Measurements from ENCODE around the gene SLC7A6.

SLC7A6 gene

DNA sequence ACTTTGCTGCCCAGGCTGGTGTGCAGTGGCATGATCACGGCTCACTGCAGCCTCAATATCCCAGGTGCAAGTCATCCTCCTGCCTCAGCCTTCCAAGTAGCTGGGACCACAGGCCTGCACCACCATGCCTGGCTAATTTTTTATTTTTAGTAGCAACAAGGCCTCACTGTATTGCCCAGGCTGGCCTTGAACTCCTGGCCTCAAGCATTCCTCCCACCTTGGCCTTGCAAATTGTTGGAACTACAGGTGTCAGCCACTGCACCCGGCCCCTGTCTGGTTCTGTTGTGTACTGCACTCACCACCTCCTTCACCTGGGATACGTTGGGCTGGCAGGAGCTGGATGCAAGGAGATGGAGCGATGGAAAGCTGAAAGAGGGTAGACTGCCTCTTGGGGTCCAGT is 10.6 kb upstream of the SLC7A6 start:
- in situ Hi-C loops (cut with MboI; ENCODE audit: low sequenced_read_pairs): no loop called here

DNA sequence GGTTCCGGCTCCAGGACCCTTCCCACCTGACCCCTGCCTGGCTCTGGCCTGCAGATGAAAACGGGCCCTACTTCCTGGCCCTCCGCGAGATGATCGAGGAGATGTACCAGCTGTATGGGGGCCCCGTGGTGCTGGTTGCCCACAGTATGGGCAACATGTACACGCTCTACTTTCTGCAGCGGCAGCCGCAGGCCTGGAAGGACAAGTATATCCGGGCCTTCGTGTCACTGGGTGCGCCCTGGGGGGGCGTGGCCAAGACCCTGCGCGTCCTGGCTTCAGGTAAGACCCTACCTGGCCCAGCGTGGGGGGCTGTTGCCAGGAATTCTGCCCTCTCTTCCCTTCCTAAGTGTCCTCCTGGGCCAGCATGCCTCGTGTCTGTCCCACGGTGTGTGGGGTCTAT is 8.6 kb upstream of the SLC7A6 start:
- in situ Hi-C loops (cut with MboI; ENCODE audit: low sequenced_read_pairs): no loop called here

DNA sequence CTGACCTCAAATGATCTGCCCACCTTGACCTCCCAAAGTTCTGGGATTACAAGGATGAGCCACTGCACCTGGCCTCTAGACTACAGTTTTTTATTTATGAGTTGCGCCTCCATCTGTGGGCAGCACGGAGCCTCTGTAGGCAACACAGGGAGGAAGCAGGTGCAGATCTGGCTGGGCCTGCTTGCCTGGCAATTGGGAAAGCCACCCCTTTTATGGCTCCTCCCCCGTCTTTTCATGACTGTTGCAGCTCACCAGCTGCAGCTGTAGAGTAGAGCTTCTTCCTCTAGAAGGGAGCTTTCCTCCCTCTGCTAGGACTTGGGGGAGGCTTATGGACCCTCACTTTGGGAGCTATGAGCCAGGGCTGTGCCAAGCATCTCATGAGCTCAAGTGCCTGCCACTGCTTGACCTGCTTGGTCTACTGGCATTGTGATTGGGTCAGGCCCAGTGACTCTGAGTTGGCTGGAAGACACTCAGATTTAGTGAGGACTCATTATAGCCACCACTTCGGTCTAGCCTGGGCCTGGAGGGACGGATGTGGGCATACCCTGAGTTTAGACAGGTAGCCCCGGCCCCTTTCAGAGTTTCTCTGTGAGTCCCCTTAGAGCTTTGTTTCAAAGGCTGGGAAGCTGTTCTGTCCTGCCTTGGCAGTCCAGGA is 6.9 kb upstream of the SLC7A6 start:
- in situ Hi-C loops (cut with MboI; ENCODE audit: low sequenced_read_pairs): no loop called here

DNA sequence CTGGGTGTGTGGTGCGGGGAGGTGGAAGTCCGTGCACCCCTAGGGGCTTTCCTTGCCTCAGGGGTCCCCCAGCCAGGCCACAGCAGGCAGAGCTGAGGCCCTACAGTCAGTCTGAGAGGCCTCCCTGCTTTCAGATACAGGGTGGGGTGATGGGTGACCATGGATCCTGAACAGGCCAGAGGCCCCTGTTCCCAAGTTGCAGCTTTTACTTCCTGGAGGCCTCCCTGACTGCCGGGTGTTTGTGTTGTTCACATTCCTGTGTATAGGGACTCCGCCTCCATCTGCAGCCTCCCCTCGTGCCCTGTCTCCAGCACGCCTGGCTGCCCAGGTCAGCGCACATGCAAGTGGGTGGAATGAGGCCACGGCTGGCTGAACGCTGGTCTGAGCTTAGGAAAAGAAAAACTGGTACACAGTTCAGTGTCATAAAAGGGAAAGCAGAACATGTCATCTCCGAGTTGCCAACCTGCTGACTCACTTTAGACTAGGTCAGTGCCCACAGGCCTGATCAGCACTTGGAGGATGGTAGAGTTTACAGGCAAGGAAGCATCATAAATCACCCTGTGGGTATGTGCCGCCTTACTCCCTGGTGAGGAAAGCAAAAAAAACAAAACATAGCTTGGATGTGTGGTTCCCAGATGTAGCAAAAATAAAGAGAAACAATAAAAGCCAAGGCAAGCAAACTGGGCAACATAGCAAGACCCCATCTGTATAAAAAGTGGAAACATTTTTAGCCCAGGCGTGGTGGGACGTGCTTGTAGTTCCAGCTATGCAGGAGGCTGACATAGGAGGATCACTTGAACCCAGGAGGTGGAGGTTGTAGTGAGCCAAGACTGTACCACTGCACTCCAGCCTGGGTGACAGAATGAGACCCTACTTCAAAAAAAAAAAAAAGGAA is 6.2 kb upstream of the SLC7A6 start:
- in situ Hi-C loops (cut with MboI; ENCODE audit: low sequenced_read_pairs): no loop called here

DNA sequence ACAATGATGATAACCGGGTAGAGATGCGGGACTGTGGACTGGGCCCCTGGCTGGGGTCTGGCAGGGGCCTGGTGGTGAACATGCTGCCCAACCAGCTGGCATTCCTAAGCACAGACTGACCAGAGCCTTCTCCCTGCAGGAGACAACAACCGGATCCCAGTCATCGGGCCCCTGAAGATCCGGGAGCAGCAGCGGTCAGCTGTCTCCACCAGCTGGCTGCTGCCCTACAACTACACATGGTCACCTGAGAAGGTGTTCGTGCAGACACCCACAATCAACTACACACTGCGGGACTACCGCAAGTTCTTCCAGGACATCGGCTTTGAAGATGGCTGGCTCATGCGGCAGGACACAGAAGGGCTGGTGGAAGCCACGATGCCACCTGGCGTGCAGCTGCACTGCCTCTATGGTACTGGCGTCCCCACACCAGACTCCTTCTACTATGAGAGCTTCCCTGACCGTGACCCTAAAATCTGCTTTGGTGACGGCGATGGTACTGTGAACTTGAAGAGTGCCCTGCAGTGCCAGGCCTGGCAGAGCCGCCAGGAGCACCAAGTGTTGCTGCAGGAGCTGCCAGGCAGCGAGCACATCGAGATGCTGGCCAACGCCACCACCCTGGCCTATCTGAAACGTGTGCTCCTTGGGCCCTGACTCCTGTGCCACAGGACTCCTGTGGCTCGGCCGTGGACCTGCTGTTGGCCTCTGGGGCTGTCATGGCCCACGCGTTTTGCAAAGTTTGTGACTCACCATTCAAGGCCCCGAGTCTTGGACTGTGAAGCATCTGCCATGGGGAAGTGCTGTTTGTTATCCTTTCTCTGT is 5.1 kb upstream of the SLC7A6 start:
- in situ Hi-C loops (cut with MboI; ENCODE audit: low sequenced_read_pairs): no loop called here

DNA sequence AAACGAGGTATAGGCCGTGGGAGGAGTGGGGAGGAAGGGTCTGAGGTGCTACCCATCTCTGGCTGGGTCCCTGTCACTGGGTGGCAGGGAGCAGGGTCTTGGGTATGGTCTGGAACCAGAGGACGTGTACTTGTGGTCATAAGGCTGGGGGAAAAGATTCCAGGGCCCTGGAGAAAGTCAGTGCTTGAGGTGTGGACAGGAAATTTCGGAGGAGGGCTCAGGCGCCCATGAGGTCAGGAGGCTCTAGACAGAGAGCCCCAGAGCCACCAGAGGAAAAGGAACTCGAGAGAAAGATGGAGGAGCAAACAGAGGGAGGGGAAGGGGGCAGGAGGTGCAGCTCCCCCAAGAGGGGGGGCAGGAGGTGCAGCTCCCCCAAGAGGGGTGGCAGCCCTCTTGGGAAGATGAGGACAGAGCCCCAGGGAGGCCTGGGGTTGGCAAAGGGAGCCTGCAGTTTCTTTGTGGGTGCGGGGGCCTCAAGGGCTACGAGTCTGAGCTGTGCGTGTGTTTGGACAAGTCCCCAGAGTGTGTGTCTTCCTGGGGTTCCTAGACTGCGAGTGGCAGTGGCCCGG is 683 bp upstream of the SLC7A6 start:
- in situ Hi-C loops (cut with MboI; ENCODE audit: low sequenced_read_pairs): no loop called here

DNA sequence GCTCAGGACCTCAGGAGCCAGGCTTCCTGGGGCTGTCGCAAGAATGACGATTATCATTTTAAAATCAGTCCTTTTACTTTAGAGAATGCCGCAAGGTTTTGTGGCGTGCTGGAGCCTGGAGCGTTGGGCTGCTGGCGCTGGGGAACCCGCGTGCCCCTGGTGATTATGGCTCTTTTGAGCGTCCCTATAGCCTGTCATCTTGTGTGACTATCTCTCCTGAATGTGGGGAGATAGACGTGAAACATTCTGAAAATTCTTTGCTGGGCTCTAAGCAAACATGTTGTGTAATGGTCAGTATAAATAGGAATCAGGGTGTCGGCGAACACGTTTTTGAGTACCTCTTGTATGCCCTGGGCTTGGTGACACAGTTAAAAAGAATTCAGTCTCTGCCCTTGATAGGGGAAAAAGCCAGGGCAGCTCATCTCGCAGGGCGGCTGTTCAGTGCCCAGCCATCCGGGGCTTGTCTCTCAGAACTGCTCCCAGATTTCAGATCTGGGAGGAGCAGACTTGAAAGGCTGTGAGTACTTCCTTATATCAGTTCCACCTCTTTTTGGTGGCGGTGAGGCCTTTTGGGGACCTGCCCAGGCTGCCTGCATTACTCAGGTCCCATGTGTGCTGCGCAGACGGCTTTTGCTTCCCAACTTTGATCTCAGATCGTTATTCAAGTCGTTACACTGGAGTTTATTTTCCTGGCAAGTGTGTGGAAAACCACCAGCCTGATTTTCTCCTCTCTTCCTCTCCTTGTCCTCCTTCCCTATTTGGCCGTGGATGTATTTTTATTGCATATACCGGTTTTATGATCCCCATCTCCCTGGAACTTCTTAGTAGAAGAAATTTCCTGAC is 973 bp downstream of the SLC7A6 start:
- in situ Hi-C loops (cut with MboI; ENCODE audit: low sequenced_read_pairs): no loop called here

DNA sequence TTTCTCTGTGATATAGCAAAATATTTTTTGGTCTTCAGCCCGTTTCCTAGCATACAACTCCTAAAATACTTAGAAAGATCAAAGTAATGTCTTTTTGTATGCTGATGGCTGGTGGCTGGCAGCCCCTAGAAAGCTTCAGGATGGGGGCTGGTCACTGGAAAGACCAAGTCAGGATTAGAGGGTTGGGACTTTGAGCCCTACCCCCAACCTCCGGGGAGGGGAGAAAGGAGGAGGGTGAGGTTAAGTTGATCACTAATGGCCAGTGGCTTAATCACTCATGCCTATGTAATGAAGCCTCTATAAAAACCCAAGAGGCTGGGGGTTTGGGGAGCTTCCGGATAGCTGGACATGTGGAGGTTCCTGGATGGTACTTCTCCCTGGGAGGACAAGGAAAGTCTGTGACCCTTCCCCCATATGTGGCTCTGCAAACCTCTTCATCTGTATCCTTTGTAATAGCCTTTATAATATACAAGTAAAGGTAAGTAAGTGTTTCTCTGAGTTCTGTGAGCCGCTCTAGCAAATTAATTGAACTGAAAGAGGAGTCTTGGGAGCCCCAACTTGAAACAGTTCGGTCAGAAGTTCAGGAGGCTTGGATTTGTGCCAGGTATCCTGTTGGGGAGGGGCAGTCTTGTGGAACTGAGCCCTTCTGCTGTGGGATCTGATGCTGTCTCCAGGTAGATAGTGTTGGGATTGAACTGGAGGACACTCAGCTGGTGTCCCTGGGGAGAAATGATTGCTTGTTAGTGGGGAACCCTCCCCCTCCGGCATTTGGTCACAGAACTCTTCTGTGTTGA is 3.5 kb downstream of the SLC7A6 start:
- in situ Hi-C loops (cut with MboI; ENCODE audit: low sequenced_read_pairs): no loop called here

DNA sequence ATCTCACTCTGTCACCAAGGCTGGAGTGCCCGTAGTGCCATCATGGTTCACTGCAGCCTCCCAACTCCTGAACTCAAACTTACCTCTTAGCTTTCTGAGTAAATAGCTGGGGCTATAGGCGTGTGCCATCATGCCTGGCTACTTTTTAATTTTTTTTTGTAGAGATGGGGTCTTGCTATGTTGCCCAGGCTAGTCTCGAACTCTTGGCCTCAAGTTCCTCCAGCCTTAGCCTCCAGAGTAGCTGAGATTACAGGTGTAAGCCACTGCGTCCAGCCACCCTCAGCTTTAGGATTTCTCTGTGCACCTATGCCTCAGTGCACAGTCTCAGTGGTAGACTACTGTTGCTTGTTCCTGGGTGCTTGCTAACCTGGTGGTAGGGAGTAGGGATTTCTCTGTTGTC is 5.5 kb downstream of the SLC7A6 start:
- in situ Hi-C loops (cut with MboI; ENCODE audit: low sequenced_read_pairs): no loop called here

DNA sequence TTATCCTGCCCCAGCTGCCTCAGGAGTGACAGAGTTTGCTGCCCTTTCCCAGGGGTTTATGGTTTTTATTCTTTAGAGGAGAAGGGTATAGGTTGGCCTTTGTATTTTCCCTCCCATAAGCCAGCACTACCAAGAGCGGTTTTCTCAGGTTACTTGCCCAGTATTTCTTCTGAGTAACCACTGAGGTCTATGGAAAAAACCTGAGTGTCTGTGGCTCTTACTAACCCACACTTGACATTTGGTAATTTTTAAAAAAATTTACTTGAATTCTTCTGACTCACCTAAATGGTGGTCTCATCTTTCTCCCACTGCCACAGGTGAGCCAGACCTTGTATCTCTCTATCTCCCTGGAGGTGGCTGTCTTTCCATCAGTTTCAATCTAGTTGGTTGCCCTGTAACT is 6.0 kb downstream of the SLC7A6 start:
- in situ Hi-C loops (cut with MboI; ENCODE audit: low sequenced_read_pairs): no loop called here

DNA sequence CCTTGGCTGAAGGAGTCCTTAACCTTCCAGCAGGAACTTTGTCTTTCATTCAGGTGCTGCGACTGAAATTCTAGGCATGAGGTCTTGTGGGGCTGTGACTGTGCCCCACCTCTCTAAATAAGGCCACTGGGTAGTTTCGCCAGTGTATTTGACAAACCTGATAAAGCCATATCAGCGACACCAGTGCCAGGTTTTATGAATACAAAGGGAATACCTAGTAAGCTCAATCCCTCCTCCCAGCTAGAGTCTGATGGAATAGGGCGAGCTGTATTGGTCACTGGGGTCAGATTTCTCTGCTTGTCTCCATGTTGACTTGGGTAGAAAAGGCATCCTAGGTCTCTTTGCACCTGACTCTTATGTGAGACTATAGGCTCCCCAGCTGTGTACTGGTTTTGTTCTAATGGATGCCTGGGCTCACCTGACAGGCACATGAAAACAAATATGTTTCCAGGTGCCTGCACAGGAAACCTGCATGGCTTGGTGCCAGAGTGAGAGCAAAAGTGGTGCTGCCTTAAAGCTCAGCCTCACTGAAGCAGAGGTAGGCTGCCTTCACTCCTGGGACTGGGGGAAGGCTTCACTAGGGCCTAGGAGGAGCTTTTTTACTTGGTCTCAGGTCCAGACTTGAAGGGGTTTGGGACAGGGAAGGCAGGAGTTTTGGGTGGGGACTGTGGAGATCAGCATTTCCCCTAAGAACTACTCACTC is 8.3 kb downstream of the SLC7A6 start:
- in situ Hi-C loops (cut with MboI; ENCODE audit: low sequenced_read_pairs): no loop called here

DNA sequence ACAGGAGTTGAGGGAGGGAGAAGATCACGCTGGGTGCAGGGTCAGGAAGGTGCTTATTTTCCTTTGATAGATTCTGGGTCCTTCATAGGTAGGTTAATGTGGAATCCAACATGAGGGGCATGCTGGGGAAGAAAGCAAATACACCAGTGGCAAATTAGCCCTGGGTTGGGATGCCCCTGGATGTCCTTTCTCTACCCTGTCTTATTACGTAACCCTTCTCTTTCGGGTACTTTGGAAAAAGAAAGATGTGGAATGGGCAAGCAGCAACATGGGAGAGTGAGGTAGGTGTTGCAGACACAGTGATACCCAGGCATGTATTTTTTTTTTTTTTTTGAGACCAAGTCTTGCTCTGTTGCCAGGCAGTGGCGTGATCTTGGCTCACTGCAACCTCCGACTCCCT is 9.1 kb downstream of the SLC7A6 start:
- in situ Hi-C loops (cut with MboI; ENCODE audit: low sequenced_read_pairs): no loop called here

DNA sequence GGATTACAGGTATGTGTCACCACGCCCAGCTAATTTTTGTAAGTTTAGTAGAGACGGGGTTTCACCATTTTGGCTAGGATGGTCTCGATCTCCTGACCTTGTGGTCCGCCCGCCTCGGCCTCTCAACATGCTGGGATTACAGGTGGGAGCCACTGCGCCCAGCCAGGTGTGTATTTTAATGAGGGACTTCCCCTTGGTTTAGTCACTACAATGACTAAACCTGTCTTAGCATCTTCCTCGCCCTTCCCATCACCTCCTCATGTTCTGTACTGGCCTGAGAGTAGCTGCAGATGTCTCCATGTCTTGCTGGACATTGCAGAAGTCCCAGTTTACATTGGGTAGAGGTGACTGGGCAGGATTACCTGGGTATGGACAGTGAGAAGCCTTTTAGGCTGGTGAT is 9.6 kb downstream of the SLC7A6 start:
- in situ Hi-C loops (cut with MboI; ENCODE audit: low sequenced_read_pairs): no loop called here

DNA sequence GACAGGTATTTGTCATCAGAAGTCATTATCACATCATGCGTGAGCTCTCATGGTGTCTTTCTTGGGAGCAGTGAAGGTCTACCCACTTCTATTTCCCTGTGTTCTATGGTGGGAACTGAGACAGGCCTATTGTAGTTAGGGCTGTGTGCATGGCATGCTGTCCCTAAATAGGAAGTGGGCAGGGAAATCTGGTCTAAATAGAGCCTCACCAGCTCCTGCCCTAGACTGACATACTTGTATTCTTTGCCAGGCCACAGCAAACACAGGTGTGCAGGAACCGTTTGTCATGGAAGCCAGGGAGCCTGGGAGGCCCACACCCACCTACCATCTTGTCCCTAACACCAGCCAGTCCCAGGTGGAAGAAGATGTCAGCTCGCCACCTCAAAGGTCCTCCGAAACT is 10.1 kb downstream of the SLC7A6 start:
- in situ Hi-C loops (cut with MboI; ENCODE audit: low sequenced_read_pairs): no loop called here

DNA sequence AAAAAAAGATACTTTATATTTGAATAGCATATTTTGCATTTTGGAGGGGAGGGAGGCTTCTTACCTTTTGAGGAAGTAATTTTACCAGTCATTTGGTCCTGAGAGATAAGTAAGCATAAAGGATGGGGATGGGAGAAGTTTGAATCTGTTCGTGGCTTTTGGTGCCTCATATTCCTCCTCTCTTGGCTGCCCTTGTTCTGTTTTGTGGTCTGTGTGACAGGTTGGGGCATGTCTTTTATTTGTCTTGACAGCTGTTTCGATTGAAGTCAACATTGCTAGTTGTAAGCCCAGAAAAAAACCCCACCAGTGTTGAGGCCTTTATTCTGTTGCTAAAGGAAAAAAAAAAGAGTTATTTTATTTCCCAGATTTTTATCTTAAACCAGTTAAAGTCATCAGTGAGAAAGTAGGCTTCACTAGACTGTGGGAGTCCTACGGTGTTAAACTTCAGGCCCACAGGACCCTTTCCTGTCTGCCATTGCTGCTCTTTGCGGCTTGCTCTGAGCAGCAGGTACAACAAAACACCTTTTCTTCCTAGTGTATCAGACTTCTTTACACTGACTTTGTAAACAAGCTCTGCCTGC is 11.4 kb downstream of the SLC7A6 start:
- in situ Hi-C loops (cut with MboI; ENCODE audit: low sequenced_read_pairs): no loop called here

DNA sequence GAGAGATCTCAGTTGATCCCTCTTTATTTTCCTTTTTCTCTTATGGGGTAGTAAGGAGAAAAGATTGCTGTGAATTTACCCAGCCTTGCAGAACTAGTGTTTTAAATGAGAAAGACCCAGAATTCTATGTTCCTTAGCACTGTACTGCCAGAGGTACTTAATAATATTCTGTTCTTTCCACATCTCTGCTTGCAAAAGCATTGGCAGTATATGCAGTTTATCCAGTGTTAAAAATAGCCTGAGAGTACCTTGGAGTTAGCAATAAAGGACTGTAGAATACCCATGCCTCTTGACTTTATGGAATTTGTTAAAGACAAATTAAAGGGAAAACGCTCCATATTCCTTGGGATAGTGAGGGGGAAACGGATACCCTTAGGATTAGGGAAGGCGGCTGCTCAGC is 11.9 kb downstream of the SLC7A6 start:
- in situ Hi-C loops (cut with MboI; ENCODE audit: low sequenced_read_pairs): no loop called here

DNA sequence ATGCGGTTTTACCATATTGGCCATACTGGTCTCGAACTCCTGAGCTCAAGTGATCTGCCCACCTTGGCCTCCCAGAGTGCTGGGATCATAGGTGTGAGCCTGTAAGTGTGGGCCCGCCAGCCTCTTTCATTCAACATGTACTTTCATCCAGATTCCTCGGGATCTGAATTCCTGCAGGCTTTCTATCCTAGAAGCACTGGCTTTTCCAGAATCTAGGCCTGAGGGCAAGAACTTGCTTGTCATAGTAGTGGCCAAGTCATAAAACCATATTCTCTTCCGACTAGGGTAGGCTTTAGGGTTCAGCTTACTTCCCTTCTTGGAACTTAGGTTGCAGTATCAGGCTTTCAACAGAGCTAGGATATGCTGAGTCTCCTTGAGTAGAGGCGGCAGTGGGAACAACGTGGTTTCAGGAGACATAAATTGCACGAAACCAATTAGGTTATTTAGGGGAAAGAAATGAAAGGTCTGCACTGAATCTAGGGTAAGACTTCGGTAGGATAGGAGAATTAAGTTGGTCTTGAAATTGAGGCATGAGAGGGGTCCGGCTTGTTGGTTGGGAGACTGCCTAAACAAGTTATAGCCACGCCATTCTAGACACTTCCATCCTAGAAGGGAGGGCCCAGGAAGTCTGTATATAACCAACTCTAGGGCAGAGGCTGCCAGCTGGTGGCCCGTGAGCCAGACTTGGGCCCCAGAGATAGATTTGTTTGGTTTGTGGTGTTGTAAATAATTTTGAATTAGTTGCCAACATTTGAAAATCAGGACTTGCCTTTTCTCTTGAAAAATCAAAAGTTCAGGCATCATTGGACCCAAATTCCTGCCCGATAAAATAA is 15.6 kb downstream of the SLC7A6 start:
- in situ Hi-C loops (cut with MboI; ENCODE audit: low sequenced_read_pairs): no loop called here
